Panc1 (cell line): ENCODE data around the gene CYP27C1. TPM values are rescaled to one million over a fixed set of nuclear protein-coding genes. Genes with fewer than 3 reads are reported as not detected.

ENCODE experiments used
- ATAC-seq: fragments of 200-7000 bp; cut with Tn5 transposase; 2 replicates; pipeline ENCODE4 v1.9.1; 2020; ENCODE audit warnings: mild to moderate bottlenecking, moderate library complexity
- BruUV-seq: library from RNA; stranded (reverse); fragments of 400-500 nt; replicated peaks from 2 replicates; lab custom pipeline; 2021; lab: Mats Ljungman, UMichigan
- CTCF ChIA-PET: fragments of 300-600 bp; sonication (Branson Sonifier 250); formaldehyde crosslinking; loops from one replicate; lab custom pipeline; 2022; ENCODE audit warnings: antibody characterized with exemption; lab: Charles Lee
- POLR2A ChIA-PET: fragments of 300-600 bp; sonication (Branson Sonifier 250); formaldehyde crosslinking; loops from one replicate; lab custom pipeline; 2022; ENCODE audit warnings: antibody characterized with exemption; lab: Charles Lee
- DNase-seq: peaks from one replicate; pipeline ENCODE4 v3.0.0-alpha.2; 2010; ENCODE audit warnings: low read depth, low spot score
- H3K27ac ChIP-seq: 2 replicates; pipeline ENCODE4 v1.5.1; 2011; ENCODE audit warnings: mild to moderate bottlenecking, low read length, inconsistent platforms
- H3K27me3 ChIP-seq: fragments of 200-500 bp; sonication (Bioruptor generic); 2 replicates; pipeline ENCODE4 v1.6.0; 2014; ENCODE audit warnings: low read length, inconsistent platforms; ENCODE audit not compliant: control insufficient read depth, insufficient read depth
- H3K36me3 ChIP-seq: fragments of 200-500 bp; sonication (Bioruptor generic); 2 replicates; pipeline ENCODE4 v1.5.1; 2014; ENCODE audit warnings: inconsistent platforms, mild to moderate bottlenecking, low read length, moderate library complexity; ENCODE audit not compliant: control insufficient read depth, insufficient read depth
- H3K4me1 ChIP-seq: 2 replicates; pipeline ENCODE4 v1.5.1; 2011; ENCODE audit warnings: inconsistent platforms, mild to moderate bottlenecking, low read length, moderate library complexity; ENCODE audit not compliant: control insufficient read depth, insufficient read depth
- H3K4me3 ChIP-seq, 2 experiments: 2 replicates each; pipeline ENCODE4 v1.5.1; 2011 to 2012; ENCODE audit warnings: low read depth in 2 of 2, low read length in 2 of 2, mild to moderate bottlenecking in 2 of 2, inconsistent platforms in 1 of 2, moderate library complexity in 1 of 2
- H3K9me3 ChIP-seq: fragments of 200-500 bp; sonication (Bioruptor generic); 2 replicates; pipeline ENCODE4 v1.5.1; 2014; ENCODE audit warnings: low read depth, mild to moderate bottlenecking, inconsistent platforms, low read length, moderate library complexity; ENCODE audit not compliant: control insufficient read depth, insufficient read depth
- CTCF ChIP-seq: fragments of 450-650 bp; IDR thresholded peaks from 2 replicates; pipeline ENCODE4 v1.5.1; 2017; ENCODE audit warnings: mild to moderate bottlenecking
- POLR2AphosphoS5 ChIP-seq: IDR thresholded peaks from 2 replicates; pipeline ENCODE4 v1.6.1; 2012; ENCODE audit warnings: mild to moderate bottlenecking, low read depth, low read length, moderate library complexity
- REST ChIP-seq, 2 experiments: IDR thresholded peaks; 2 replicates each; pipeline ENCODE4 v1.6.1; 2011 to 2012; ENCODE audit warnings: low read depth in 2 of 2, control low read depth in 1 of 2, low read length in 1 of 2, mild to moderate bottlenecking in 1 of 2, moderate library complexity in 1 of 2; ENCODE audit not compliant: insufficient read depth in 1 of 2
- SIN3A ChIP-seq: IDR thresholded peaks from 2 replicates; pipeline ENCODE4 v1.6.1; 2012; ENCODE audit warnings: low read depth, mild to moderate bottlenecking, low read length, moderate library complexity, borderline replicate concordance; ENCODE audit not compliant: insufficient read depth
- TCF7L2 ChIP-seq: IDR thresholded peaks from 2 replicates; pipeline ENCODE4 v1.6.1; 2011; ENCODE audit warnings: mild to moderate bottlenecking, low read depth, low read length, inconsistent platforms
- in situ Hi-C: cut with HindIII; loops from 2 replicates; pipeline ENCODE4 v1.10.0; 2016; ENCODE audit warnings: low sequenced_read_pairs, low pct_unique_long_range_greater_than_20kb
- intact Hi-C: fragments of 100-400 bp; cut with micrococcal nuclease; formaldehyde crosslinking; loops from one replicate; pipeline ENCODE4 v1.10.0; 2022; ENCODE audit not compliant: unreplicated experiment
- total RNA-seq: library from RNA; stranded (reverse); gene quantifications from one replicate; pipeline ENCODE4 v1.2.1, GENCODE V29; 2021; ENCODE audit not compliant: unreplicated experiment

CYP27C1 gene
- total RNA-seq, 1 experiment from 2014 or later: 5.7 TPM

GRCh38 chr2:127137225-127137624, 82.9 kb downstream of the CYP27C1 start:
- H3K36me3 ChIP-seq: no peaks in the 10 kb centered on the region
- no peak overlapping the region for H3K27ac ChIP-seq
- no peak overlapping the region for H3K4me3 ChIP-seq
- no peaks in the 10 kb centered on the region for H3K27me3 ChIP-seq
- DNase-seq (no peak), ATAC-seq (no peak)
- H3K4me1 ChIP-seq: no peaks in the 10 kb centered on the region
- no TSS peak for BruUV-seq
- ChIA-PET POLR2A (no interaction called here), CTCF (no interaction called here)
- intact Hi-C loops (no loop called here), in situ Hi-C loops (no loop called here)
- TF ChIP-seq SIN3A: no peak
- no peak for TF ChIP-seq POLR2AphosphoS5
- no peak for TF ChIP-seq REST (IDR thresholded peaks at IDR 0.05; ENCODE audit: insufficient read depth in 1 of 2, low read depth in 2 of 2, low read length in 1 of 2)
- TF ChIP-seq CTCF: no peak
- TF ChIP-seq TCF7L2: no peak
- H3K9me3 ChIP-seq: no peaks in the 10 kb centered on the region

GRCh38 chr2:127134833-127135830, 85.0 kb downstream of the CYP27C1 start:
- TF ChIP-seq SIN3A (no peak), REST (IDR thresholded peaks at IDR 0.05; ENCODE audit: insufficient read depth in 1 of 2, low read depth in 2 of 2, low read length in 1 of 2) (no peak), CTCF (no peak), POLR2AphosphoS5 (no peak), TCF7L2 (no peak)
- no peaks in the 10 kb centered on the region for H3K4me1 ChIP-seq
- H3K4me3 ChIP-seq: no peak overlapping the region
- CTCF ChIA-PET: no interaction called here
- H3K36me3 ChIP-seq: no peaks in the 10 kb centered on the region
- intact Hi-C loops: no loop called here
- DNase-seq (no peak), ATAC-seq (no peak)
- H3K27ac ChIP-seq: no peak overlapping the region
- in situ Hi-C loops: no loop called here
- no peaks in the 10 kb centered on the region for H3K9me3 ChIP-seq
- POLR2A ChIA-PET: no interaction called here
- no peaks in the 10 kb centered on the region for H3K27me3 ChIP-seq
- no TSS peak for BruUV-seq
